ENCODE data around the gene TBC1D2. TPM values are rescaled to one million over a fixed set of nuclear protein-coding genes. Genes with fewer than 3 reads are reported as not detected.

TBC1D2 gene
- total RNA-seq, 4 donors from 2014 or later: 37.7 to 109 (median 55.8) TPM

- no peak for DNase-seq
- intact Hi-C loops (cut with DNase I; ENCODE audit: low total_unique reads) (loop anchor here (5.0 kb wide), 2 partner anchors 53 to 548 kb away; no protein-coding TSS in a partner anchor), in situ Hi-C loops (cut with MboI; ENCODE audit: low pct_ligation_motif_present in 1 of 4, low pct_unique_long_range_greater_than_20kb in 1 of 4, low sequenced_read_pairs in 3 of 4) (loop anchor here (5.0 to 25.0 kb wide), 6 partner anchors 53 to 548 kb away; partner anchors contain the start of gene TRMO (in 2 of the 4))
- no peak for TF ChIP-seq POLR2AphosphoS5 (IDR thresholded peaks at IDR 0.05)
- TF ChIP-seq POLR2A (IDR thresholded peaks at IDR 0.05): no peak
- TF ChIP-seq EP300 (IDR thresholded peaks at IDR 0.05; ENCODE audit: low read depth): no peak
- TF ChIP-seq CTCF (IDR thresholded peaks at IDR 0.05): no peak
- WGBS, 2 donors (ENCODE audit: low coverage in 1 of 2): 85 to 100% methylated on average over 1 to 5 of the region's 5 CpGs
- H3K4me1 ChIP-seq: peaks cover 0 to 8% (median 2%) of the 10 kb centered on the region in 4 donors
- no peaks in the 10 kb centered on the region for H3K36me3 ChIP-seq
- H3K27ac ChIP-seq: no peak overlapping the region
- H3K9me3 ChIP-seq: no peaks in the 10 kb centered on the region
- H3K27me3 ChIP-seq: no peaks in the 10 kb centered on the region
- H3K4me3 ChIP-seq: no peak overlapping the region
These were observed 5.2 kb upstream of the TBC1D2 start for GRCh38 chr9:98260635-98261034.

- no peak for DNase-seq
- intact Hi-C loops (cut with DNase I; ENCODE audit: low total_unique reads) (loop anchor here (5.0 kb wide), 2 partner anchors 52 to 547 kb away; no protein-coding TSS in a partner anchor), in situ Hi-C loops (cut with MboI; ENCODE audit: low pct_ligation_motif_present in 1 of 4, low pct_unique_long_range_greater_than_20kb in 1 of 4, low sequenced_read_pairs in 3 of 4) (loop anchor here (5.0 to 25.0 kb wide), 6 partner anchors 52 to 547 kb away; partner anchors contain the start of gene TRMO (in 2 of the 4))
These were observed 4.3 kb upstream of the TBC1D2 start for GRCh38 chr9:98259791-98260190.

GRCh38 chr9:98256756-98257155 is 1.3 kb upstream of the TBC1D2 start:
- Histone ChIP-seq H3K27ac (peak overlapping the region; percentile 97 to 99 (median 98)), H3K9me3 (no peaks in the 10 kb centered on the region), H3K27me3 (no peaks in the 10 kb centered on the region), H3K4me3 (peak overlapping the region; percentile 58 to 98 (median 69)), H3K36me3 (no peaks in the 10 kb centered on the region), H3K4me1 (peaks cover 8 to 32% (median 13%) of the 10 kb centered on the region in 4 donors)
- in situ Hi-C loops (cut with MboI; ENCODE audit: low pct_ligation_motif_present in 1 of 4, low pct_unique_long_range_greater_than_20kb in 1 of 4, low sequenced_read_pairs in 3 of 4) (loop anchor here in 3 of 4 donors (10.0 to 25.0 kb wide), 5 partner anchors 52 to 544 kb away; partner anchors contain the start of gene TRMO (in 2 of the 3)), intact Hi-C loops (cut with DNase I; ENCODE audit: low total_unique reads) (no loop called here)
- 2 to 5% methylated on average over 7 to 12 of the region's 12 CpGs for WGBS, 2 donors (ENCODE audit: low coverage in 1 of 2)
- no peak for DNase-seq
- TF ChIP-seq EP300 (IDR thresholded peaks at IDR 0.05; ENCODE audit: low read depth): no peak

More at GRCh38 chr9:98259791-98260190, 4.3 kb upstream of the TBC1D2 start:
- H3K4me3 ChIP-seq: no peak overlapping the region
- H3K4me1 ChIP-seq: peaks cover under 1 to 11% (median 3%) of the 10 kb centered on the region in 4 donors
- H3K36me3 ChIP-seq: no peaks in the 10 kb centered on the region
- no peak for TF ChIP-seq EP300 (IDR thresholded peaks at IDR 0.05; ENCODE audit: low read depth)
- no peak for TF ChIP-seq POLR2A (IDR thresholded peaks at IDR 0.05)
- TF ChIP-seq POLR2AphosphoS5 (IDR thresholded peaks at IDR 0.05): no peak
- no peak for TF ChIP-seq CTCF (IDR thresholded peaks at IDR 0.05)
- 70 to 77% methylated on average over 2 to 3 of the region's 3 CpGs for WGBS, 2 donors (ENCODE audit: low coverage in 1 of 2)
- no peak overlapping the region for H3K27ac ChIP-seq
- no peaks in the 10 kb centered on the region for H3K9me3 ChIP-seq
- H3K27me3 ChIP-seq: no peaks in the 10 kb centered on the region

- WGBS, 2 donors (ENCODE audit: low coverage in 1 of 2): 2% methylated on average over 30 of the region's 36 CpGs; no CpG with 5 or more reads in 1 of the 2 donors
- Histone ChIP-seq H3K36me3 (no peaks in the 10 kb centered on the region), H3K9me3 (no peaks in the 10 kb centered on the region), H3K4me3 (peak overlapping the region; percentile 63 to 98 (median 78)), H3K27me3 (no peaks in the 10 kb centered on the region), H3K27ac (peak overlapping the region; percentile 97 to 99 (median 98)), H3K4me1 (peaks cover 8 to 43% (median 15%) of the 10 kb centered on the region in 4 donors)
- in situ Hi-C loops (cut with MboI; ENCODE audit: low pct_ligation_motif_present in 1 of 4, low pct_unique_long_range_greater_than_20kb in 1 of 4, low sequenced_read_pairs in 3 of 4) (loop anchor here in 3 of 4 donors (10.0 to 25.0 kb wide), 5 partner anchors 50 to 543 kb away; partner anchors contain the start of gene TRMO (in 2 of the 3)), intact Hi-C loops (cut with DNase I; ENCODE audit: low total_unique reads) (no loop called here)
- DNase-seq: peak; percentile 45
- TF ChIP-seq CTCF (IDR thresholded peaks at IDR 0.05) (no peak), EP300 (IDR thresholded peaks at IDR 0.05; ENCODE audit: low read depth) (no peak), POLR2AphosphoS5 (IDR thresholded peaks at IDR 0.05) (peak; percentile 26 to 81 (median 65)), POLR2A (IDR thresholded peaks at IDR 0.05) (peak; percentile 57)
These were observed 330 bp downstream of the TBC1D2 start for GRCh38 chr9:98255061-98255577.

Measured in transverse colon (tissue), 4 donors.